Endometrium (tissue), 2 donors: ENCODE measurements around the gene CC2D1B.

Experiments used
- FAIRE-seq: peaks from 2 replicates; lab custom pipeline; 2012; peaks lifted over from hg19 to GRCh38; lab: Jason Lieb, UNC
- donor health status: control.
- donor health status: control.

The CC2D1B gene

DNA sequence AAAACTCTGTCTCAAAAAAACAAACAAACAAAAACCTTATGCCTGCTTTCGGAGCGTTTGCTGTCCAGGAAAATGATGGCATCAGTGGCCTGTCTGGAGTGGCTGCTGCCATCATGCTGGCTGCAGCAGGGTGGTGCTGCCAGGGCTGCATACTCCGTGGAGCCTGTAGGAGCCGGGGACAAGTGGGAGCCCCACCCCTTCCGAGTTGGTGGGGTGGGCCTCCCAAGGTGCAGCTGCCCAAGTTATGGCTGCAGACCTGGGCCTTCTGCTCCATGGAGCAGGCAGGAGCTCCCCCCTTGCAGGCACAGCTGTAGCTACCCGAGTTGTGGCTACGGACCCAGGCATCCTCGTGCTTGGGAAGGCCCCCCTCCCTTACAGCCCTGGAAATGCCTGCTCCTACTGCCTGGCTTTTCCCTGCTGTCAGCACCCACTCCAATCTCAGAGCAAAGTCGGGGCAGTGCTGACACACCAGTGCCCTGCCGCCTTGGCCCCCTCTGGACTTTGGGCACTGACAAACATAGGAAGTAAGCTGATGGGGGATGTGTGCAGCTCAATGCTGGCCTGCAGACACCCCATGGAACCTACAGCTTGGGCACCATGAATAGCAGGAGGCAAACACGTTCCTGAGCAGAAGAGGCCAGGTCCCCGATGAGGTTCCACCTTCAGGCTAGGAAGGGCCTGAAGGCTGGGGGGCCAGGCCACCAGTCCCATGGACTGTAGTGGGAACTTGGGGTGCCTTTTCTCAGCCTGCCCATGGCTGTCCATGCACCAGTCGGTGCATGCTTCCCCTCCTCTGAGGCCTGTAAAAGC is 60.4 kb downstream of the CC2D1B start:
- no peak for FAIRE-seq
